K562 (cell line): ENCODE measurements around the gene LBR. TPM values are rescaled to one million over a fixed set of nuclear protein-coding genes. Genes with fewer than 3 reads are reported as not detected.

Experiments
- ATAC-seq: fragments of 200-7000 bp; cut with Tn5 transposase; 3 replicates; pipeline ENCODE4 v1.9.1; 2020; ENCODE audit warnings: moderate library complexity
- BruUV-seq: library from RNA; stranded (reverse); fragments of 400-500 nt; replicated peaks from 2 replicates; lab custom pipeline; 2021; lab: Mats Ljungman, UMichigan
- CTCF ChIA-PET: fragments of 300-600 bp; formaldehyde crosslinking; extraction: SDS; loops from one replicate; lab custom pipeline; 2021; ENCODE audit warnings: low intra/inter-chr PET ratio; lab: Yijun Ruan, JAX
- POLR2A ChIA-PET: fragments of 300-600, 350-650 bp; sonication (Branson Sonifier 250); formaldehyde crosslinking; extraction: SDS; loops from one replicate; lab custom pipeline; 2021; ENCODE audit warnings: antibody characterized with exemption, inconsistent platforms; lab: Yijun Ruan, JAX
- DNase-seq, 4 experiments: peaks; one replicate each; pipeline versions ENCODE4 v3.0.0 to v3.0.0-alpha.2; 2011 to 2018; ENCODE audit warnings: low spot score in 3 of 4, mixed read lengths in 3 of 4; ENCODE audit errors: extremely low read depth in 1 of 4
- FAIRE-seq: peaks from 2 replicates; lab custom pipeline; 2011; peaks lifted over from hg19 to GRCh38; lab: Jason Lieb, UNC
- H2AFZ ChIP-seq: 2 replicates; pipeline ENCODE4 v1.6.0; 2011; ENCODE audit warnings: low read depth, low read length, control low read depth, inconsistent platforms
- H3K27ac ChIP-seq: fragments of 200-600 bp; 3 replicates; pipeline ENCODE4 v1.8.0; 2011; ENCODE audit warnings: low read depth, mild to moderate bottlenecking, control low read depth, inconsistent platforms, low read length, moderate library complexity, mixed read lengths; ENCODE audit errors: extremely low read depth
- H3K27me3 ChIP-seq, 2 experiments: fragments of 300-600 bp in 1 of 2; 2 replicates in 1 of 2; 3 replicates in 1 of 2; pipeline versions ENCODE4 v1.6.0 to v1.8.0; 2011; ENCODE audit warnings: inconsistent platforms in 2 of 2, low read length in 2 of 2, mild to moderate bottlenecking in 1 of 2, mixed read lengths in 1 of 2, moderate library complexity in 1 of 2; ENCODE audit not compliant: control insufficient read depth in 2 of 2, insufficient read depth in 2 of 2
- H3K36me3 ChIP-seq: fragments of 300-600 bp; 3 replicates; pipeline ENCODE4 v1.8.0; 2011; ENCODE audit warnings: mild to moderate bottlenecking, low read length, inconsistent platforms; ENCODE audit not compliant: control insufficient read depth, insufficient read depth
- H3K4me1 ChIP-seq, 2 experiments: fragments of 200-600 bp in 1 of 2; replicated peaks in 1 of 2; 2 replicates in 1 of 2; 3 replicates in 1 of 2; pipeline versions ENCODE4 v1.5.1 to v1.8.0; 2011; ENCODE audit warnings: inconsistent platforms in 2 of 2, low read length in 2 of 2, mild to moderate bottlenecking in 1 of 2, mixed read lengths in 1 of 2, moderate library complexity in 1 of 2; ENCODE audit not compliant: control insufficient read depth in 2 of 2, insufficient read depth in 2 of 2
- H3K4me2 ChIP-seq: 2 replicates; pipeline ENCODE4 v1.6.1; 2011; ENCODE audit warnings: low read length, control low read depth, inconsistent platforms, mixed read lengths; ENCODE audit not compliant: insufficient read depth
- H3K4me3 ChIP-seq: fragments of 200-600 bp; sonication (generic), shearing (Covaris generic); 2 replicates; pipeline ENCODE4 v1.5.1; 2016; ENCODE audit warnings: control low read depth, inconsistent platforms
- H3K79me2 ChIP-seq: fragments of 200-600 bp; 3 replicates; pipeline ENCODE4 v1.8.0; 2011; ENCODE audit warnings: low read length, inconsistent platforms; ENCODE audit not compliant: control insufficient read depth, insufficient read depth
- H3K9ac ChIP-seq, 2 experiments: 2 replicates each; pipeline versions ENCODE4 v1.6.0 to v1.6.1; 2011; ENCODE audit warnings: low read depth in 2 of 2, low read length in 2 of 2, control low read depth in 1 of 2, inconsistent platforms in 1 of 2, mild to moderate bottlenecking in 1 of 2, mixed read lengths in 1 of 2; ENCODE audit not compliant: insufficient read depth in 1 of 2
- H3K9me1 ChIP-seq: one replicate; pipeline ENCODE4 v1.6.0; 2011; ENCODE audit warnings: inconsistent platforms, mild to moderate bottlenecking, low read length, moderate library complexity; ENCODE audit not compliant: control insufficient read depth, insufficient read depth
- H3K9me3 ChIP-seq: replicated peaks from 2 replicates; pipeline ENCODE4 v1.5.1; 2011; ENCODE audit warnings: low read depth, low read length, inconsistent platforms; ENCODE audit not compliant: control insufficient read depth, insufficient read depth
- H4K20me1 ChIP-seq: replicated peaks from 2 replicates; pipeline ENCODE4 v1.6.1; 2011; ENCODE audit warnings: low read length, inconsistent platforms, mixed read lengths; ENCODE audit not compliant: control insufficient read depth, insufficient read depth
- FOXJ2 ChIP-seq: fragments of 200-800 bp; sonication (Bioruptor generic); IDR thresholded peaks from 2 replicates; pipeline ENCODE4 v1.6.1; 2016; ENCODE audit warnings: missing genetic modification characterization, missing compliant biosample characterization
- KDM1A ChIP-seq, 2 experiments: fragments of 450-650 bp; IDR thresholded peaks; 2 replicates each; pipeline ENCODE4 v1.6.1; 2016; ENCODE audit warnings: mild to moderate bottlenecking in 2 of 2
- NCOA6 ChIP-seq: fragments of 450-650 bp; IDR thresholded peaks from 2 replicates; pipeline ENCODE4 v1.6.1; 2017; ENCODE audit warnings: mild to moderate bottlenecking
- PHB ChIP-seq: fragments of 250-450 bp; sonication (Bioruptor Pico); IDR thresholded peaks from 2 replicates; pipeline ENCODE4 v1.5.0; 2021
- PML ChIP-seq: IDR thresholded peaks from 2 replicates; pipeline ENCODE4 v1.6.1; 2012; ENCODE audit warnings: low read length, inconsistent platforms
- SFPQ ChIP-seq: fragments of 200-400 bp; formaldehyde crosslinking; IDR thresholded peaks from 2 replicates; pipeline ENCODE4 v1.6.1; 2017; ENCODE audit warnings: mild to moderate bottlenecking, low read depth, low read length, moderate library complexity
- ZFP36 ChIP-seq: fragments of 150-350 bp; IDR thresholded peaks from 2 replicates; pipeline ENCODE4 v1.6.1; 2018; ENCODE audit warnings: low read length, low read depth; ENCODE audit not compliant: partially characterized antibody
- ZNF696 ChIP-seq: fragments of 250-450 bp; sonication (Bioruptor Pico); conservative IDR thresholded peaks from 2 replicates; pipeline ENCODE4 v1.4.0; 2020; ENCODE audit warnings: mild to moderate bottlenecking, moderate library complexity
- WGBS: fragments of 100-300 bp; shearing (Covaris generic); methylation state at CpG from one replicate; pipeline ENCODE4 v1.1.6; 2016; ENCODE audit warnings: low coverage, mixed read lengths; ENCODE audit not compliant: insufficient coverage; ENCODE audit errors: missing lambda C conversion rate; 5-methylcytosine and 5-hydroxymethylcytosine counted together
- in situ Hi-C: fragments of 300-500 bp; cut with MboI; formaldehyde crosslinking; loops from 4 replicates; pipeline ENCODE4 v1.15.0; 2018; ENCODE audit warnings: inconsistent platforms, mixed read lengths
- intact Hi-C: fragments of 100-400 bp; cut with micrococcal nuclease; formaldehyde crosslinking; loops from 2 replicates; pipeline ENCODE4 v1.14.2; 2022
- polyA plus RNA-seq, 8 experiments: library from polyadenylated mRNA; depleted of rRNA in 4 of 8; stranded (reverse) in 5 of 8; unstranded in 3 of 8; fragments of >200 nt; fragmentation: Nextera tagmentation in 2 of 8; fragmentation: Illumina TruSeq in 1 of 8; extraction: Ambion mirVana in 2 of 8; extraction: Trizol in 1 of 8; gene quantifications; 2 replicates each; pipeline versions ENCODE4 v1.2.1 to v1.2.3, GENCODE V29; 2011 to 2014; ENCODE audit warnings: inconsistent platforms in 1 of 8, missing spikeins in 1 of 8
- total RNA-seq, 7 experiments: library from RNA; depleted of rRNA in 6 of 7; stranded (reverse); fragments of >200 nt in 6 of 7; fragmentation: Illumina TruSeq in 2 of 7; extraction: Trizol in 2 of 7; gene quantifications; 2 replicates each; pipeline versions ENCODE4 v1.2.1 to v1.2.3, GENCODE V29; 2011 to 2021; ENCODE audit warnings: low replicate concordance in 1 of 7

Gene LBR
- total and polyA plus RNA-seq, 9 of the 15 experiments (the other 6 are each of a cell fraction or from before 2014, with no cell fraction given), result 102 to 229 (median 197) TPM

GRCh38 chr1:225371366-225372010 lies 56.4 kb downstream of the LBR start:
- Histone ChIP-seq H3K4me1 (peaks cover 0 to 3% of the 10 kb centered on the region in 2 experiments; a peak in 1 of 5 replicates), H3K79me2 (no peaks in the 10 kb centered on the region), H3K9me1 (no peaks in the 10 kb centered on the region), H4K20me1 (no peaks in the 10 kb centered on the region), H3K36me3 (no peaks in the 10 kb centered on the region), H2AFZ (no peak overlapping the region), H3K4me3 (no peak overlapping the region), H3K9me3 (no peaks in the 10 kb centered on the region), H3K4me2 (no peak overlapping the region), H3K27me3 (peaks cover 13 to 18% of the 10 kb centered on the region in 2 experiments), H3K27ac (no peak overlapping the region), H3K9ac (no peak overlapping the region)
- intact Hi-C loops (no loop called here), in situ Hi-C loops (no loop called here)
- ATAC-seq (no peak), FAIRE-seq (no peak), DNase-seq (no peak)
- no TSS peak for BruUV-seq
- ChIA-PET POLR2A (no interaction called here), CTCF (no interaction called here)
- TF ChIP-seq ZFP36 (peak; percentile 16), PHB (CRISPR knock-in tag) (no peak)
- 2% methylated on average over 3 of the region's 3 CpGs for WGBS

- POLR2A ChIA-PET, result interaction anchor here (1.7 kb wide), 1 partner anchor 11 kb away, joined by 5 read pairs; no protein-coding TSS in a partner anchor
- H3K4me2 ChIP-seq, result no peak overlapping the region
- no peak overlapping the region for H3K4me3 ChIP-seq
- no peaks in the 10 kb centered on the region for H3K79me2 ChIP-seq
- in situ Hi-C loops (no loop called here), intact Hi-C loops (no loop called here)
- FAIRE-seq (no peak), ATAC-seq (no peak), DNase-seq (no peak)
- WGBS, result 0% methylated on average over 3 of the region's 3 CpGs
- H2AFZ ChIP-seq, result no peak overlapping the region
- H3K27ac ChIP-seq, result no peak overlapping the region
- peaks cover 12 to 16% of the 10 kb centered on the region in 2 experiments for H3K27me3 ChIP-seq
- H3K36me3 ChIP-seq, result no peaks in the 10 kb centered on the region
- no TSS peak for BruUV-seq
- H3K9me3 ChIP-seq, result no peaks in the 10 kb centered on the region
- no peaks in the 10 kb centered on the region for H4K20me1 ChIP-seq
- no peak overlapping the region for H3K9ac ChIP-seq
- peaks cover 0 to 2% of the 10 kb centered on the region in 2 experiments; a peak in 1 of 5 replicates for H3K4me1 ChIP-seq
- no peaks in the 10 kb centered on the region for H3K9me1 ChIP-seq
- CTCF ChIA-PET, result no interaction called here
- no peak for TF ChIP-seq KDM1A (IDR thresholded peaks at IDR 0.05)
- no peak for TF ChIP-seq FOXJ2
- no peak for TF ChIP-seq ZNF696 (CRISPR knock-in tag)
- no peak for TF ChIP-seq SFPQ
- no peak for TF ChIP-seq NCOA6
- TF ChIP-seq PML, result no peak
Measured at GRCh38 chr1:225368036-225368552, 59.7 kb downstream of the LBR start.
